Measurements from ENCODE around the gene RCAN1. TPM values are rescaled to one million over a fixed set of nuclear protein-coding genes. Genes with fewer than 3 reads are reported as not detected.

Gene RCAN1
- total and polyA plus RNA-seq, 2 of the 13 experiments (the other 11 are each of a cell fraction or from before 2014, with no cell fraction given), result 9.4 to 34.1 TPM

- TF ChIP-seq SOX5 (CRISPR knock-in tag; IDR thresholded peaks at IDR 0.05; ENCODE audit: borderline replicate concordance) (peak; percentile 50; the same call in 1 of the 2 replicates), ZNF260 (CRISPR knock-in tag; IDR thresholded peaks at IDR 0.05; ENCODE audit: borderline replicate concordance, low read depth) (no peak), MTF1 (CRISPR knock-in tag; IDR thresholded peaks at IDR 0.05) (no peak), ZNF496 (CRISPR knock-in tag; IDR thresholded peaks at IDR 0.05; ENCODE audit: insufficient replicate concordance) (no peak), DR1 (CRISPR knock-in tag; IDR thresholded peaks at IDR 0.05) (no peak), ZNF777 (CRISPR knock-in tag; IDR thresholded peaks at IDR 0.05) (no peak), ZNF10 (CRISPR knock-in tag; IDR thresholded peaks at IDR 0.05; ENCODE audit: borderline replicate concordance, low read depth) (no peak), CENPX (CRISPR knock-in tag; IDR thresholded peaks at IDR 0.05) (no peak), EHMT2 (IDR thresholded peaks at IDR 0.05; ENCODE audit: borderline replicate concordance, low read depth, low read length) (no peak), FOXO4 (CRISPR knock-in tag; conservative IDR thresholded peaks at IDR 0.05) (no peak), ZNF891 (CRISPR knock-in tag; IDR thresholded peaks at IDR 0.05) (no peak), HDAC1 (CRISPR knock-in tag; IDR thresholded peaks at IDR 0.05) (peak; percentile 37; the same call in 1 of the 2 replicates), NFIC (IDR thresholded peaks at IDR 0.05; ENCODE audit: low read length) (peak; percentile 82; the same call in 1 of the 2 replicates), ZBTB38 (CRISPR knock-in tag; IDR thresholded peaks at IDR 0.05) (no peak), ELF4 (CRISPR knock-in tag; IDR thresholded peaks at IDR 0.05; ENCODE audit: borderline replicate concordance) (no peak), ZNF710 (CRISPR knock-in tag; IDR thresholded peaks at IDR 0.05; ENCODE audit: borderline replicate concordance) (no peak), TBL1XR1 (IDR thresholded peaks at IDR 0.05; ENCODE audit: borderline replicate concordance, low read length, partially characterized antibody) (no peak), HDAC6 (IDR thresholded peaks at IDR 0.05; ENCODE audit: low read depth, low read length) (no peak), ZKSCAN1 (IDR thresholded peaks at IDR 0.05; ENCODE audit: low read length) (no peak), CC2D1A (CRISPR knock-in tag; IDR thresholded peaks at IDR 0.05) (no peak), MAZ (IDR thresholded peaks at IDR 0.05; ENCODE audit: borderline replicate concordance, low read depth, low read length) (no peak), MAZ (CRISPR knock-in tag; IDR thresholded peaks at IDR 0.05; ENCODE audit: low read depth) (no peak), FOXA1 (IDR thresholded peaks at IDR 0.05) (no peak), FOXA1 (CRISPR knock-in tag; IDR thresholded peaks at IDR 0.05) (no peak), ZNF350 (CRISPR knock-in tag; IDR thresholded peaks at IDR 0.05; ENCODE audit: borderline replicate concordance, low read depth) (no peak), KDM1A (CRISPR knock-in tag; IDR thresholded peaks at IDR 0.05) (no peak), ETV5 (CRISPR knock-in tag; IDR thresholded peaks at IDR 0.05; ENCODE audit: borderline replicate concordance) (no peak), FOXA3 (CRISPR knock-in tag; IDR thresholded peaks at IDR 0.05) (no peak), BRD4 (CRISPR knock-in tag; IDR thresholded peaks at IDR 0.05) (no peak), SRSF1 (optimal IDR thresholded peaks at IDR 0.05; ENCODE audit: low read depth, low read length) (no peak), HOXD1 (CRISPR knock-in tag; IDR thresholded peaks at IDR 0.05) (no peak), RELA (CRISPR knock-in tag; IDR thresholded peaks at IDR 0.05) (no peak), MYC (CRISPR knock-in tag; IDR thresholded peaks at IDR 0.05; ENCODE audit: borderline replicate concordance) (no peak)
Measured at GRCh38 chr21:34544032-34544496, 70.8 kb downstream of the RCAN1 start (continued).

Measured in HepG2 (cell line).